Type B pancreatic cell (in vitro differentiated cells): ENCODE results near the gene ACER3. TPM values are rescaled to one million over a fixed set of nuclear protein-coding genes. Genes with fewer than 3 reads are reported as not detected.

Source experiments
- DNase-seq: peaks from one replicate; pipeline ENCODE4 v3.0.0; 2021; ENCODE audit warnings: mixed read lengths; ENCODE audit not compliant: unreplicated experiment; ENCODE audit errors: extremely low spot score
- H3K27ac Mint-ChIP-seq: 2 replicates; pipeline ENCODE4 v1.8.0; 2021; ENCODE audit warnings: mild to moderate bottlenecking, mixed read lengths
- H3K27me3 Mint-ChIP-seq: 2 replicates; pipeline ENCODE4 v1.8.0; 2021; ENCODE audit warnings: mixed read lengths
- H3K36me3 Mint-ChIP-seq: 2 replicates; pipeline ENCODE4 v1.8.0; 2021; ENCODE audit warnings: mixed read lengths
- H3K4me1 Mint-ChIP-seq: one replicate; pipeline ENCODE4 v1.8.0; 2021; ENCODE audit warnings: mixed read lengths; ENCODE audit not compliant: unreplicated experiment
- H3K4me3 Mint-ChIP-seq: 2 replicates; pipeline ENCODE4 v1.8.0; 2021; ENCODE audit warnings: mild to moderate bottlenecking, mixed read lengths
- H3K9me3 Mint-ChIP-seq: 2 replicates; pipeline ENCODE4 v1.8.0; 2021; ENCODE audit warnings: mixed read lengths
- CTCF ChIP-seq: fragments of 200-600 bp; sonication (generic); conservative IDR thresholded peaks from 2 replicates; pipeline ENCODE4 v1.5.0; 2021; ENCODE audit warnings: antibody characterized with exemption, mild to moderate bottlenecking
- total RNA-seq: library from RNA; stranded (reverse); gene quantifications from 2 replicates; pipeline ENCODE4 v1.2.1, GENCODE V29; 2021; ENCODE audit warnings: low replicate concordance

ACER3 gene
- total RNA-seq, 1 donor from 2014 or later, result 25.7 TPM

GRCh38 chr11:76944225-76944624 is 83.5 kb downstream of the ACER3 start:
- no peak for DNase-seq
- no peak for TF ChIP-seq CTCF
- H3K27ac Mint-ChIP-seq, result no peak overlapping the region
- H3K4me1 Mint-ChIP-seq, result no peaks in the 10 kb centered on the region
- H3K36me3 Mint-ChIP-seq, result peaks cover 5% of the 10 kb centered on the region
- peaks cover 10% of the 10 kb centered on the region for H3K9me3 Mint-ChIP-seq
- H3K27me3 Mint-ChIP-seq, result no peaks in the 10 kb centered on the region
- no peak overlapping the region for H3K4me3 Mint-ChIP-seq

DNA sequence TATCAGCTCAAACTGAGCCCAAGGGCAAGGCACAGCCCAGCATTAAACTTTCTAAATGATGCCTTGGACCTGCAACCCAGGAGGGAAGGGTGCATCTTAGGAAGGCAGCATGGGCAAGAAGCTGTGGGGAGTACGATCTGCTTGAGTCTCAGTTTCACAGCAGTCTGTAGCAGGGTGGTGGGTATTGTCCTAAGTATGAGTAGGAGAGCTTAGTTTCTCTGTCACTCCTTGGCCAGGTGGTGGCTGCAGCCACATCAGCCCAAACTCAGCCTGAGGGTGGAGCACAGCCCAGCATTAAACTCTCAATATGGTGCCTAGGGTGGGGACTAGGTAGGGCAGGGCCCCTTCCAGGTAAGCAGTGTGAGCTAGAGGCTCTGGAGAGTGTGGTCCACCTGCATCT is 85.5 kb downstream of the ACER3 start:
- Mint-ChIP-seq H3K27ac (no peak overlapping the region), H3K4me1 (no peaks in the 10 kb centered on the region), H3K9me3 (peaks cover 10% of the 10 kb centered on the region), H3K36me3 (peaks cover 5% of the 10 kb centered on the region), H3K27me3 (no peaks in the 10 kb centered on the region), H3K4me3 (no peak overlapping the region)
- TF ChIP-seq CTCF, result no peak
- DNase-seq, result no peak

GRCh38 chr11:76947190-76947589 is 86.5 kb downstream of the ACER3 start:
- no peak for TF ChIP-seq CTCF
- no peak overlapping the region for H3K4me3 Mint-ChIP-seq
- no peaks in the 10 kb centered on the region for H3K4me1 Mint-ChIP-seq
- H3K9me3 Mint-ChIP-seq, result peaks cover 10% of the 10 kb centered on the region
- H3K36me3 Mint-ChIP-seq, result peaks cover 10% of the 10 kb centered on the region
- no peak for DNase-seq
- no peaks in the 10 kb centered on the region for H3K27me3 Mint-ChIP-seq
- H3K27ac Mint-ChIP-seq, result no peak overlapping the region

- Mint-ChIP-seq H3K36me3 (peaks cover 10% of the 10 kb centered on the region), H3K27ac (no peak overlapping the region), H3K4me1 (no peaks in the 10 kb centered on the region), H3K4me3 (no peak overlapping the region), H3K9me3 (peaks cover 9% of the 10 kb centered on the region), H3K27me3 (no peaks in the 10 kb centered on the region)
- DNase-seq, result no peak
- no peak for TF ChIP-seq CTCF
These were observed 87.1 kb downstream of the ACER3 start for GRCh38 chr11:76947800-76948199.

DNA sequence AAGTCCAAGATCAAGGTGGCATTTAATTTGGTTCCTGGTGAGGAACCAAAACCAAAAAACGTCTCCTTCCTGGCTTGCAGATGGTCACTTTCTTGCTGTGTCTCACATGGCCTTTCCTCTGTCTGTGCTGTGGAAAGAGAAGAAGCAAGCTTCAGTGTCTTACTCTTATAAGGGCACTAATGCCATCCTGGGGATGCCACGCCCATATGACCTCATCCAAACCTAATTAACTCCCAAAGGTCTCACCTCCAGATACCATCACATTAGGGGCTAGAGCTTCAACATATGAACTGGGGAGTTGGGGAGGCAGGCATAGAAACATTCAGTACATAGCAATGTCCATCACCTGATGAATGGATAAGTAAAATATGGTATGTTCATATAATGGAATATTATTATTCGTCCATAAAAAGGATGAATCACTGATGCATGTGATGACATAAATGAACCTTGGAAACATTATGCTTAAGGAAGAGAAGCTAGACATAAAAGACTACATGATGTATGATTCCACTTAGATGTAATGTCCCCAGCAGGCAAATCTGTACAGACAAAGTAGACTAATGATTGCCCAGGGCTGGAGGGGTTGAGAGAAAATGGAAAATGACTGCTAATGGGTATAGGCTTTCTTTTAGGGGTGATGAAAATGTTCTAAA is 94.9 kb downstream of the ACER3 start:
- no peak for TF ChIP-seq CTCF
- no peak overlapping the region for H3K27ac Mint-ChIP-seq
- DNase-seq, result no peak
- peaks cover 11% of the 10 kb centered on the region for H3K36me3 Mint-ChIP-seq
- H3K4me3 Mint-ChIP-seq, result no peak overlapping the region
- H3K9me3 Mint-ChIP-seq, result no peaks in the 10 kb centered on the region
- no peaks in the 10 kb centered on the region for H3K4me1 Mint-ChIP-seq
- H3K27me3 Mint-ChIP-seq, result no peaks in the 10 kb centered on the region
